ENCODE data around the gene MXD3. TPM values are rescaled to one million over a fixed set of nuclear protein-coding genes. Genes with fewer than 3 reads are reported as not detected.

MXD3 gene
- total RNA-seq, 1 experiment from 2014 or later, result 50.0 TPM

DNA sequence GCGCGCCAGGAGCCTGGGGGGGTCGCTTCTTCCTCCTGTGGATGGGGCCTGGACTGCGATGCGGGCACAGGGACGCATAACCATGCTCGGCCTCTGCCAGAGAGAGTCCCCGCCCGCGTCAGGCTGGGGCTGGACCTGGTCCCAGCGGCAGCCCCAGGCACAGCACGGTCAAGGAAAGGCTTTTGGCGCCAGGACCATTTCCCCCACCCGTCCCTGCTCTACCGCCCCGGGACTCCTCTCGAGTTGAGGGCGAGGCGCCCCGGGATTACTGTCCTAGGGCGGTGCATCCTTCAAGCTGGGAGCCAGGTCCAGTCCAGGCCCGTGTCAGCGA is 341 bp downstream of the MXD3 start:
- DNase-seq, result no peak
- no peak for TF ChIP-seq EZH2 (IDR thresholded peaks at IDR 0.05; ENCODE audit: low read depth)
- TF ChIP-seq, protein P1, sequence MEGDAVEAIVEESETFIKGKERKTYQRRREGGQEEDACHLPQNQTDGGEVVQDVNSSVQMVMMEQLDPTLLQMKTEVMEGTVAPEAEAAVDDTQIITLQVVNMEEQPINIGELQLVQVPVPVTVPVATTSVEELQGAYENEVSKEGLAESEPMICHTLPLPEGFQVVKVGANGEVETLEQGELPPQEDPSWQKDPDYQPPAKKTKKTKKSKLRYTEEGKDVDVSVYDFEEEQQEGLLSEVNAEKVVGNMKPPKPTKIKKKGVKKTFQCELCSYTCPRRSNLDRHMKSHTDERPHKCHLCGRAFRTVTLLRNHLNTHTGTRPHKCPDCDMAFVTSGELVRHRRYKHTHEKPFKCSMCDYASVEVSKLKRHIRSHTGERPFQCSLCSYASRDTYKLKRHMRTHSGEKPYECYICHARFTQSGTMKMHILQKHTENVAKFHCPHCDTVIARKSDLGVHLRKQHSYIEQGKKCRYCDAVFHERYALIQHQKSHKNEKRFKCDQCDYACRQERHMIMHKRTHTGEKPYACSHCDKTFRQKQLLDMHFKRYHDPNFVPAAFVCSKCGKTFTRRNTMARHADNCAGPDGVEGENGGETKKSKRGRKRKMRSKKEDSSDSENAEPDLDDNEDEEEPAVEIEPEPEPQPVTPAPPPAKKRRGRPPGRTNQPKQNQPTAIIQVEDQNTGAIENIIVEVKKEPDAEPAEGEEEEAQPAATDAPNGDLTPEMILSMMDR (conservative IDR thresholded peaks at IDR 0.05), result no peak
- H4K20me1 ChIP-seq (ENCODE audit: insufficient read depth), result peaks cover 9% of the 10 kb centered on the region; the same call in 1 of the 2 replicates
- H3K4me2 ChIP-seq, result peak overlapping the region; percentile 89
- ChIA-PET CTCF (no interaction called here), POLR2A (ENCODE audit: unreplicated experiment) (no interaction called here)
- no peaks in the 10 kb centered on the region for H3K9me3 ChIP-seq (ENCODE audit: insufficient read depth, low read depth)
- intact Hi-C loops (cut with micrococcal nuclease; ENCODE audit: unreplicated experiment), result no loop called here
- H3K27me3 ChIP-seq (ENCODE audit: insufficient read depth, low read depth), result no peaks in the 10 kb centered on the region
- H3K27ac ChIP-seq, result no peak overlapping the region
- H3K4me3 ChIP-seq, result peak overlapping the region; percentile 72
- H3K79me2 ChIP-seq (ENCODE audit: low read depth), result no peaks in the 10 kb centered on the region
- H2AFZ ChIP-seq, result peak overlapping the region; percentile 92; the same call in 1 of the 2 replicates
- H3K36me3 ChIP-seq (ENCODE audit: low read depth), result peaks cover 3% of the 10 kb centered on the region; the same call in 1 of the 2 replicates
- no TSS peak for BruUV-seq (replicated peaks)
- H3F3A ChIP-seq (ENCODE audit: insufficient read depth, low read depth), result peaks cover 26% of the 10 kb centered on the region; the same call in 1 of the 2 replicates
- H3K9me2 ChIP-seq (ENCODE audit: insufficient read depth), result no peaks in the 10 kb centered on the region
- peaks cover 10% of the 10 kb centered on the region; the same call in 1 of the 2 replicates for H3K4me1 ChIP-seq (replicated peaks; ENCODE audit: insufficient read depth)

DNA sequence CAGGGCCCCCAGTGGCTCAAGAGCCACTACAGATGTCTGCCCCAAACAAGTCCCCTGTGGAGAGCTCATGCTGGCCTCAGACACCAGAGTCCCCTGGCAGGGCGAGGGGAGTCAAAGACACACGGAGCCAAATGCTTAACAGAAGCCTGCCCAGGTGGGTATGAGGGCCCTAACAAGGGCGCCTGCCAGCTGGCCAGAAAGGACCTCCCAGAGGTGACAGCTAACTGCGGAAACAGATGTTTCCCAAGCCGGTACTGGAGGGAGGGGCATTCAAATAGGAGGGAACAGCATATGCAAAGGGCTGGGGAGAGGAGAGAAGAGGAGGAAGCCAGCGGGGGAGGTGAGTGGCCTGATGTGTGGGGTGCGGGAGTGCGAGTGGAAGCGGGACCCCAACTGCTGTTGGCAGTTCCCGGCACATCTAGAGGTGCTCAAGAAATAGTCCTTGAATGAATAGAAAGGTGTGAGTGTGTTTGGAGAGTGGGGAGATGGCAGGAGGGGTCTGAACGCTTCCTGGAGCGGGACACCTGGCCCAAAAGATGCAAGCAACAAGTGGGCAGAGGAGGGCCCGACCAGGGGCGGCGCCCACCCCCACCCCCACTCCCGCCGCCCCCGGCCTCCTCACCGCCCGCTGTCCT is 824 bp downstream of the MXD3 start:
- Histone ChIP-seq H3K9me3 (ENCODE audit: insufficient read depth, low read depth) (no peaks in the 10 kb centered on the region), H4K20me1 (ENCODE audit: insufficient read depth) (peaks cover 9% of the 10 kb centered on the region; the same call in 1 of the 2 replicates), H3F3A (ENCODE audit: insufficient read depth, low read depth) (peaks cover 29% of the 10 kb centered on the region; the same call in 1 of the 2 replicates), H2AFZ (no peak overlapping the region), H3K4me1 (replicated peaks; ENCODE audit: insufficient read depth) (peaks cover 10% of the 10 kb centered on the region; the same call in 1 of the 2 replicates), H3K4me2 (peak overlapping the region; percentile 89), H3K27ac (no peak overlapping the region), H3K79me2 (ENCODE audit: low read depth) (peaks cover 3% of the 10 kb centered on the region; the same call in 1 of the 2 replicates), H3K9me2 (ENCODE audit: insufficient read depth) (no peaks in the 10 kb centered on the region), H3K27me3 (ENCODE audit: insufficient read depth, low read depth) (no peaks in the 10 kb centered on the region), H3K4me3 (peak overlapping the region; percentile 72; the same call in 1 of the 2 replicates), H3K36me3 (ENCODE audit: low read depth) (peaks cover 3% of the 10 kb centered on the region; the same call in 1 of the 2 replicates)
- ChIA-PET POLR2A (ENCODE audit: unreplicated experiment) (no interaction called here), CTCF (interaction anchor here (1.0 to 1.6 kb wide), 7 partner anchors 8 to 143 kb away, joined by 3 to 11 read pairs (median 3); partner anchors contain the start of genes GRK6 and SLC34A1)
- no peak for DNase-seq
- no peak for TF ChIP-seq EZH2 (IDR thresholded peaks at IDR 0.05; ENCODE audit: low read depth)
- TF ChIP-seq, protein P1 (conservative IDR thresholded peaks at IDR 0.05), result no peak
- intact Hi-C loops (cut with micrococcal nuclease; ENCODE audit: unreplicated experiment), result no loop called here
- no TSS peak for BruUV-seq (replicated peaks)

DNA sequence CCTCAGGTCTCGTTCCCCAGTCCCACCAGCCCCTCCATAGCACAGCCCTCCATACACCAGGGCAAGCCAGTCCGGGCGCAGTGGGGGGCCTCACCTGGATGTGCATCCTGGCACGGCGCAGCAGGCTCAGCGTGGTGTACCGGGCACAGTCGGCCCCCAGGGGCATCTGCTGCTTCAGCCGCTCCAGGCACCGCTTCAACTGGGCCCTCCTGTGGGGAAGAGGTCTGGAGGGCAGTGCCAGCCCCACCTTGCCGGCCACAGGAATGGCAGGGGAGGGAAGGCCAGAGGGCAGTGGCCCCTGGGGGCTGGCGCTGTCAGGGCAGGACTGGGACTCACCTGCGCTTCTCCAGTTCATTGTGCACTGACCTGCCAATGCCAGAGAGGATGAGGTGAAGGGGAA is 1.4 kb downstream of the MXD3 start:
- H3K79me2 ChIP-seq (ENCODE audit: low read depth), result peaks cover 8% of the 10 kb centered on the region
- H3K9me3 ChIP-seq (ENCODE audit: insufficient read depth, low read depth), result no peaks in the 10 kb centered on the region
- peak overlapping the region; percentile 1; the same call in 1 of the 2 replicates for H3K4me2 ChIP-seq
- H3K36me3 ChIP-seq (ENCODE audit: low read depth), result peaks cover 3% of the 10 kb centered on the region; the same call in 1 of the 2 replicates
- no peak overlapping the region for H2AFZ ChIP-seq
- H3F3A ChIP-seq (ENCODE audit: insufficient read depth, low read depth), result peaks cover 34% of the 10 kb centered on the region; the same call in 1 of the 2 replicates
- no peaks in the 10 kb centered on the region for H3K9me2 ChIP-seq (ENCODE audit: insufficient read depth)
- no TSS peak for BruUV-seq (replicated peaks)
- peaks cover 9% of the 10 kb centered on the region for H4K20me1 ChIP-seq (ENCODE audit: insufficient read depth)
- intact Hi-C loops (cut with micrococcal nuclease; ENCODE audit: unreplicated experiment), result no loop called here
- H3K4me3 ChIP-seq, result no peak overlapping the region
- no peak overlapping the region for H3K27ac ChIP-seq
- no peak for TF ChIP-seq EZH2 (IDR thresholded peaks at IDR 0.05; ENCODE audit: low read depth)
- TF ChIP-seq, protein P1 (conservative IDR thresholded peaks at IDR 0.05), result no peak
- ChIA-PET CTCF (interaction anchor here (0.6 to 1.6 kb wide), 9 partner anchors 9 to 158 kb away, joined by 3 to 11 read pairs (median 3); partner anchors contain the start of genes GRK6 and SLC34A1), POLR2A (ENCODE audit: unreplicated experiment) (interaction anchor here (1.1 kb wide), 1 partner anchor 115 kb away, joined by 4 read pairs; no protein-coding TSS in a partner anchor)
- DNase-seq, result peak in 1 of 2 experiments; percentile 25
- H3K4me1 ChIP-seq (replicated peaks; ENCODE audit: insufficient read depth), result peaks cover 11% of the 10 kb centered on the region; the same call in 1 of the 2 replicates
- no peaks in the 10 kb centered on the region for H3K27me3 ChIP-seq (ENCODE audit: insufficient read depth, low read depth)

All from PC-9 (cell line).